SK-N-MC (cell line): ENCODE data around the gene PPP2R3B.

Experiments
- EZH2 ChIP-seq: fragments of 200-600 bp; sonication (generic); IDR thresholded peaks from one replicate; pipeline ENCODE4 v1.6.1; 2017; ENCODE audit warnings: antibody characterized with exemption
- POLR2AphosphoS5 ChIP-seq: IDR thresholded peaks from 2 replicates; pipeline ENCODE4 v1.6.1; 2012; ENCODE audit warnings: mild to moderate bottlenecking, low read depth, low read length, borderline replicate concordance

DNA sequence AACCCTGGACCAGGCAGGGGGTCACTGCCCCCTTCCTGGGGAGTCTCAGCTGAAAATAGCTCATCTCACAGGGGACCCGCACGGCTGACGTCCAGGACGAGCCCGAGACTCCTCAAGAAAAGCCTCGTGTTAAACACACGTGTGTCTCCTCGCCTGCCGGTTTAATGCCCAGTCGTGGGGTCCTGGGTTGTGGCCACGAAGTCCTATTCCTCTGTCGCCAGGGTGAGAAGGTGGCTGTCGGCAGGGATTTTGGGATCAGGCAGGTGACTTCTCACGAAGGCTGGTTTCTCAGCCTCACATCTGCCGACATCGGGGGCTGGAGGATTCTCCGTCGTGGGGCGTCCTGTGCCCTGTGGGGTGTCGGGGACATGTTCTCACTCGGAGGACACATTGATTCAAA lies 44.3 kb upstream of the PPP2R3B start:
- TF ChIP-seq POLR2AphosphoS5 (no peak), EZH2 (no peak)
